K562 (cell line): ENCODE data around the gene SFI1.
"Not testable (repeated sequence)": the region's sequence is repeated elsewhere in the genome, so short reads cannot be mapped to it uniquely, and the experiment has no call there.

Experiments
- CBX8 ChIP-seq: fragments of 200-600 bp; sonication (generic); IDR thresholded peaks from 2 replicates; pipeline ENCODE4 v1.6.1; 2012; ENCODE audit warnings: borderline replicate concordance, mixed run types, low read depth, mild to moderate bottlenecking, moderate library complexity, mixed read lengths, low read length, control low read depth, inconsistent platforms; ENCODE audit not compliant: poor library complexity, severe bottlenecking; ENCODE audit errors: extremely low read depth
- CHD2 ChIP-seq: IDR thresholded peaks from 2 replicates; pipeline ENCODE4 v1.6.1; 2011; ENCODE audit warnings: low read depth, low read length
- RAD51 ChIP-seq: fragments of 450-650 bp; IDR thresholded peaks from 2 replicates; pipeline ENCODE4 v1.7.1; 2016; ENCODE audit warnings: low read depth, mild to moderate bottlenecking, borderline replicate concordance
- TF ChIP-seq, protein P1 (sequence below): sonication (generic); formaldehyde crosslinking; IDR thresholded peaks from 2 replicates; pipeline ENCODE4 v1.8.0; 2022; ENCODE audit warnings: mild to moderate bottlenecking, missing genetic modification reagents, borderline replicate concordance

GRCh38 chr22:31590161-31590560, 93.8 kb downstream of the SFI1 start:
- TF ChIP-seq, protein P1, sequence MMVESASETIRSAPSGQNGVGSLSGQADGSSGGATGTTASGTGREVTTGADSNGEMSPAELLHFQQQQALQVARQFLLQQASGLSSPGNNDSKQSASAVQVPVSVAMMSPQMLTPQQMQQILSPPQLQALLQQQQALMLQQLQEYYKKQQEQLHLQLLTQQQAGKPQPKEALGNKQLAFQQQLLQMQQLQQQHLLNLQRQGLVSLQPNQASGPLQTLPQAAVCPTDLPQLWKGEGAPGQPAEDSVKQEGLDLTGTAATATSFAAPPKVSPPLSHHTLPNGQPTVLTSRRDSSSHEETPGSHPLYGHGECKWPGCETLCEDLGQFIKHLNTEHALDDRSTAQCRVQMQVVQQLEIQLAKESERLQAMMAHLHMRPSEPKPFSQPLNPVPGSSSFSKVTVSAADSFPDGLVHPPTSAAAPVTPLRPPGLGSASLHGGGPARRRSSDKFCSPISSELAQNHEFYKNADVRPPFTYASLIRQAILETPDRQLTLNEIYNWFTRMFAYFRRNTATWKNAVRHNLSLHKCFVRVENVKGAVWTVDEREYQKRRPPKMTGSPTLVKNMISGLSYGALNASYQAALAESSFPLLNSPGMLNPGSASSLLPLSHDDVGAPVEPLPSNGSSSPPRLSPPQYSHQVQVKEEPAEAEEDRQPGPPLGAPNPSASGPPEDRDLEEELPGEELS = not testable (repeated sequence)
- not testable (repeated sequence) for TF ChIP-seq CBX8, CHD2, RAD51
